Renal cortex interstitium (tissue), 11 donors: ENCODE measurements around the gene BLOC1S4. TPM values are rescaled to one million over a fixed set of nuclear protein-coding genes. Genes with fewer than 3 reads are reported as not detected.

Experiments
- DNase-seq, 11 donors: peaks; one replicate each; pipeline ENCODE4 v3.0.0-alpha.2; 2013; ENCODE audit warnings: low read depth in 9 of 11, low spot score in 4 of 11; ENCODE audit errors: extremely low read depth in 1 of 11
- polyA plus RNA-seq, 3 donors: library from polyadenylated mRNA; unstranded; fragments of 120-200 nt; gene quantifications; one replicate each; pipeline ENCODE4 v1.2.1, GENCODE V29; 2013; ENCODE audit not compliant: insufficient read length in 3 of 3

BLOC1S4 gene
- polyA plus RNA-seq, 3 donors = 11.6 to 13.7 (median 11.7) TPM

DNA sequence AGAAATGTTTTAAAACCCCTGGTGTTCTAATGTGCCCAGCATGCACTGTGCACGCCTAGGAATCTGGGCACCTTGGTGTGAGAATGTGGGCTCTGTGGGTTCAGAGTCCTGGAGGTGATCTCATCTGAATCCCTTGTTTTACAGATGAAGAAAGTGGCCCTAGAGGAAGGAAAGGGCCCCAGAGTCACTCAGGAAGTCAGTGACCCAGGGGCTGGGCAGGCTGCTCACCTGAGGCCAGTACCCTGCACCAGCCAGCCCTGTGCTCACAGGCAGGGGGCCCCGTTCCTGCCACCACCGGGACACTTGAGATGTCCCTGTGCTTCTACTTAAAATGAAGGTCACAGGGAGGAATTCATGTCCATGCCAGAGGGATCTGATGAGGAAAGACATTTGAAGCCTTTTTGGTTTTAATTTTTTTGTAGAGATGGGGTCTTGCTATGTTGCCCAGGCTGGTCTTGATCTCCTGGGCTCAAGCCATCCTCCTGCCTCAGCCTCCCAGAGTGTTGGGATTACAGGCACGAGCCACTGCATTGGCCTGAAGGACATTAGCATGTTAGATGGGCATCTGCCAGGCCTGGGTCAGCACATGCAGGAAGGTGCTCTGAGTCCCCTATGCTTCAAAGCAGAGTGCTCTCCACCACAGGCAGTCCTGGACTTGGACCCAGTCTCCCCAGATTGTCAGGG, 29.7 kb upstream of the BLOC1S4 start:
- no peak for DNase-seq

DNA sequence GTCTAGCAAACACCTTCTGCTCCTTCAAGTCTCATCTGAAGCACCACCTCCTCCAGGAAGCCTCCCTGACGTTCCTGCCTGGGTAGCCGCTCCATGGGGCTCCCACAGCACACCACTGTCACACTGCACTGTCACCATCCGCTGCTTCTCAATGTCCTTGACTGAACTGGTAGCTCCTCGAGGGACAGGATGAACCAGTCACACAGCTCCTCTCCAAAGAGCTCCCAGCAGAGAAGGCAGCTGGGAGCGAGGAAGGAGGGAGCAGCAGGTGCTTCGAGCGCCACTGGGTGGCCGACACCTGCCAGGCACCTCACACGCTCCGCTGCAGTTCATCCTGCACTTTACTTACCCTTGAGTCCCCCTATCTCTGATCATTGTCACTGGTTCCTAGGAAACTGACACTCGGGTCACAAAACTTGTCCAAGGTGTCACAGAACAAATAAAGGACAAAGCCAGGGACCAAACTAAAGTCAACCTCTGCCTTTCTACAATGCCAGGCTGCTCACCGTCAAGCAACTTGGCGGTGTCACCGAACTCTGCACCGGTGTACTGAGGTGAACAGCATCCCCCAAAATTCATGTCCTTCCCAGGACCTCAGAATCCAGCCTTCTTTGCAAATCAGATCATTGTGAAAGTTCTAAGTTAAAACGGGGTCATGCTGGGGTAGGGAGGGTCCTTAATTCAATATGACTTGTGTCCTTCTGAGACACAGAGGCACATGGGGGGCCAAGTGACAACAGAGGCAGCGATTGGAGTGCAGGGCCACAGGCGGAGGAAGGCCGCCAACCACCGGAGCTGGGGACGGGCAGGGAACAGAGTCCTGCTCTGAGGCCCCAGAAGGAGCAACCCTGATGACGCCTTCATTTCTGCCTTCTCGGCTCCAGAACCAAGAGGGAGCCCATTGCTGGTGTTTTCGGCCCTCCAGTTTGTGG, 27.8 kb upstream of the BLOC1S4 start:
- no peak for DNase-seq

DNA sequence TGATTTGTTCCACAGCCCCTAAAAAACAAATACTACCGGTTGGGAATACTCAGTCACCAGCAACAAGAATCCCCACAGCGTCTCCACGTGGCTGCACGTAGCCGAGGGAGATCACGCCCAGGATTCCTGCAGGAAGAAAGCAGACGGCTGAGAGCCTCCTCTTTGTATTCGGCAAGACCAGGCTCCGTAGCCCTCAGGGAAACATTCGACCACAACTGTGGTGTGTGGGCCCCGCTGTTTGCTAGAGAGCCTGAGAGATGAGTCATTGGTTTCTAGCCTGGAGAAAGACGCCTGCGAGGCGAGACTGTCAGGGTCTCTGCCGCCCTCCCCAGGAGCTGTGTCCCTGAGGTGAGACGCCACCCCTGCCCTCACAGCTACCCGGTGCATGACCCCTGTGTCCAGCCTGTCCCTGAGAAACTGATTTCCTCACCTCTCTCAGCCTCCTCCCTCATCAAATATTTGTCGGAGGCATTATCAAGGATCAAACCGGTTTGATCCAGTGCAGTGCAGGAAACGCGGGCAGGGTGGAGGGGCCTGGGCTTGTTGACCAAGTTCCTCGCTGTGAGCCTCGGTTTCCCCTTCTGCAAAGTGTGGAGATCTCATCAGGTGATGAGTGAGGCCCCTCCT, 27.0 kb upstream of the BLOC1S4 start:
- DNase-seq = no peak

DNA sequence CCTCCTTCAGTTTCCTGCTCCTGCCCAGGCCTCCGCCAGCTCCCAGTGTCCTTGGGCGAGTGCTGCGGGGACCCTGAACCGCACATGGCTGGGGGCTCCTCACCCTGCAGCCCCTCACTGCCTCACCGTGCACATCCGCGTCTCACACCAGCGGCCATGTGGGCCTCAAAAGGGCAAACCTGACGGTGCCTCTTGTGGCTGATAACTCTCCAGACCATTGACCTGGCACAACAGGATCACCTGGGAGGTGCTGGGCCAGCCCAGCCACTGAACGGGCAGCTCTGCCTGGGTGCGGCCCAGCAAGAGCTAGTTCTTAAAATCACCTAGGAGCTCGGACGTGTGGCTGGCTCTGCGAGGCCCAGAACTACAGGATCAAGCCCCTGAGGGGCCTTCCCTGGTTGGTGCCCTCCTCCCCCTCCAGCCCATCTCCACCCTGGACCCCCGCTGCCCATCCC, 26.4 kb upstream of the BLOC1S4 start:
- no peak for DNase-seq

DNA sequence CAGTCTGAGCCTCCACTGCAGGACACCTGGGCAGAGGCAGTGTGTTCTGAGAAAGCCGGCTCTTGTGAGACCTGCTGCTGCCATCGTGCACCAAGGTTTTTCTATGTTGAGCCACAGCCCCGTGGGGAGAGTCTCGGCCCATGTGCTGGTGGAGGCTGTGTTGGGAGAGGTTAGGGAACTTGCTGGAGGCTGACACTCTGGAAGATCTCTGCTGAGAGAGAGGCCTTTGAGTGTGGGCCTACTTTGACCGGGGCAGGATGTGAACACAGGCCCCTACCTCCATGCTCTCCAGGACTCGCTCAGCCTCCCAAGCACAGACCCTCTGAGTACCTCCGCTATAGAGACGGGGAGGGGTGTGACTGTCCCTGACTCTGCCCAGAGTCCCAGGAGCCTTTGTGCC, 23.6 kb upstream of the BLOC1S4 start:
- no peak for DNase-seq

DNA sequence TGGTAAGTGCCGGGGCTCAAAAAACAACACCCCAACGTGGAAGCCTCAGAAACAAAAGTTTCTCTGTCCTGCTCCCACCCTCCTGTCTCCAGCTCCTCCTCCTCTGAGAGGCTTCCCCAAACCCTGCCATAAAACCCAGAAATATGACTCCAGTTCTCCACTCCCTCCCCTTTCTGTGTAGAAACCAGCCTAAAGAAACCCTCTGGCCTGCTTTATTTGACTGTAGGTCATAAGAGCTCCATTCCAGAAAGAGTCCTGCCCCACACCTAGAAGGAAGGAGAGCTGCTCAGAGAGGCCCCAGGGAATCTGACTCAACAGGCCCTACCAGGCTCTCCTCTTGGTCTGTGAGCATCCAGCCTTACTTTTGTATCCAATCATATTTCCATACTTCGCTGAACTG, 23.2 kb upstream of the BLOC1S4 start:
- peak in 1 of 11 donors; percentile 34 for DNase-seq

DNA sequence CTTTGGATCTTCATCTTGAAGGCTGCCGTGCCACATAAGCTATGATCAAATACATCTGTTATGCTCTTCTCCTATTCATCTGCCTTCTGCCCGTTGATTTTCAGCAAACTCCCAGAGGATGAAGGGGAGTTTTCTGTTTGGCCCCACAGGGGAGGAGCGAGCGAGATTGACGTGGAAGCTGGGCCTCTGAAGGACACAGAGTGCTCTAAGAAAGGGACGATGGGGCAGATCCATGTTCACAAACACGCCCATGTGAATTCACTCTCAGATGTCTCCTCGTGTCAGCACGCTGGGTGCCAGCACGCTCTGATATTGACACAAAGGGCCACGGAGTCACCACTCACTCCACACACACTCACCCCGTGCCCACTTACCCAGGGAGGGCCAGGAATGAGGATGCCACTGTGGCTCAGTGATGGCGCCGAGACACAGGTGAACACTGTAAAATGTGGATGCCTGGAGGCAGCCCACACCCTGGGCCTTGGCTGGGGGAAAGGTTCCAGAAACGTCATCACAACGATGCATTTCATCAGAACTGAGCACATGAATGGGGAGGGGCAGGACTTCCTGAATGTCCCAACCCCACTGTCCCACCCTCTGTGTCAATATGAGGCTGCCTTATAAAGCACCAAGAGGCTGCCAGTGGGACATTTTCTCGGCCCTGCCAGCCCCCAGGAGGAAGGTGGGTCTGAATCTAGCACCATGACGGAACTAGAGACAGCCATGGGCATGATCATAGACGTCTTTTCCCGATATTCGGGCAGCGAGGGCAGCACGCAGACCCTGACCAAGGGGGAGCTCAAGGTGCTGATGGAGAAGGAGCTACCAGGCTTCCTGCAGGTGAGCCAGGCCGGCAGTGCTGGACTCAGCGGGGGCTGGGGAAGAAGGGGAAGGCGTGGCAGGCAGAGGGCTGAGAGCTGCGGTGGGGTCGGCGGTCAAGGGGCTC, 22.5 kb upstream of the BLOC1S4 start, which contains the start of gene S100P:
S100P (plus strand) TSS at position 648 of the 946 bp plus-strand sequence; CDS start at position 703, 55 bp downstream.
- no peak for DNase-seq

DNA sequence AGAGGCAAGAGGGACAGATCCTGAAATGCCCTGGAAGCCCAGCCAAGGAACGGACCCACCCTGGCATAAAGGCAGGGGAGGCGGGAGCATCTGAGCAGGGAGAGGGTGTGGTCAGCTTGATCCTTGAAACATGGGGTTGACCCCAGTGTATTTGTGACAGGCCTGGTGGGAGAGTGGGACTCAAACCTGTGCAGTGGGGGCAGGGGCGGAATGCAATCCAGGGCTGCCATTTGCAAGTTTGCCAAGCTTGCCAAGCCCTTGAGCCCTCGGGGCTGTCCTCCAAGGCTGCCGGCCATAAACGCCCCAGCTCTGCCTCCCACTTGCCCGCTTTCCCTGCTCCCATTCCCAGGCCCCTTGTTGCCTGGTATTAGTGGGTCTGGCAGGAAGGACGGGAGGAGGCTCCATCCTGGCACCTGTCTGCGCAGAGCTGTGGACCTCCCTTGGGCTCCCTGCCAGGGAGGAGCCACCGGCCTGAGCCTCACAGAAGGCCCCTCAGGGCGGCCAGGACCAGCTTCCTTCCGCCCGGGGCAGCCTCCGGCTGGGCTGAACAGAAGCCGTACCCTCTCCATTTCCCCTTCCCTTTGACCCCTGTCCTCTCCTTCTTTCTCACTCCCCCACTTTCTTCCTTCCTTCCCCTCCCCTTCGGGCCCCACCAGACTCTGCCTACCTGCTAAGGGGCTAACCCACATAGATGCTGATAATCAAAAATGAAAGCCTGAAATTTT, 21.6 kb upstream of the BLOC1S4 start:
- DNase-seq = no peak

DNA sequence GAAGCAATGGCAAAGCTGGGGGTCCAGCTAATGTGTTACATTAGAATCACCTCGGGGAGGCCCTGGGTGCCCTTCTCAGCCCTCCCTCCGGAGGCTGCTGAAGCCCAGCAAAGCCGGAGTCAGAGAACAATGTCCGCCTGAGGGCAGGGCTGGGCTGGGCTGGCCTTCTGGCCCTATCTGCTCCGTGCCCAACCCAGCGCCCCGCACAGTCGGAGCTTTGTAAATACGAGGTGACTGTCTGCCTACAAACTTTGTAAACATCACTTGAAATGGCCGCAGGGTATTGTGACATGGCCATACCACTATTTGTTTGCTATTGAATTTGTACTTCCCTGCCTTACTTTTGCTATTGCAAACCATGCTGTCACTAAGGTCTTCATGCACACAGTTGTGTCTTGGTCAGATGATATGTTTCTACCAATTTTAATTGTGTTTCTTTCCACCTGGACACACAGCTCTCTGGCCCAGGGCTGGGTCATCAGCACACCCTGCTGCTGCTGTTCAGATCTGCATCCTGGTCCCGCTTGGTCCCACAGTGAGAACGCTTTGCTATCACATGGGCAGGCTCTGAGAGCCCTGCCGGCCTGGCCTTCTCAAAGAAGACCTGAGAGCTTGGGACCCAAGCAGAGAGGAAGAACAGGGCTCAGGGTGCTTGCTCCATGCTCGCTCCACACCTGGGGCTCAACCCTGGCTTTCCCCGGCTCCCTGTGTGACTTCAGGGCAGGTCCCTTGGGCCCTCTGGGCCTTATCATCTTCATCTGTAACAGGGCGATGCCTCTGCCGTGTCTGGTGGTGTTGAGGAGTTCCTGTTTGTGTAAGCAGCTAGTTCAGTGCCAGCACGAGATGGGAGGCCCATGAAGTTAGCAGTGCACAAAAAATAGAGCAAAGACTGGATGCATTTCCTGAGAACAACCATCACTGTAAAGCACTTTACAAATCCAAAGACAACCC, 20.0 kb upstream of the BLOC1S4 start:
- no peak for DNase-seq

DNA sequence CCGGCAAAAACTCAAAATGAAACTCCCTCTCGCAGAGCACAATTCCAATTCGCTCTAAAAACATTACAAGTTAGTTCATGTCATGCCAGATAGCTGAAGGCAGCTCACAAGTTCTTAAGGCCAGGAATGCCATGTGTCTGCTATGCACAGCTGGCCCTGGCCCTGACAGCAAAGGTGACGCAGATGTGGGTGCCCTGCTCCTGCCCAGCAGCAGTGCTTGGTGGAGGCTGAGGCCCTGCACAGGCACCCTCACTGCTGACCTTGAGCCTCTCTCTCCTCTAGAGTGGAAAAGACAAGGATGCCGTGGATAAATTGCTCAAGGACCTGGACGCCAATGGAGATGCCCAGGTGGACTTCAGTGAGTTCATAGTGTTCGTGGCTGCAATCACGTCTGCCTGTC, 19.4 kb upstream of the BLOC1S4 start:
- DNase-seq = no peak

DNA sequence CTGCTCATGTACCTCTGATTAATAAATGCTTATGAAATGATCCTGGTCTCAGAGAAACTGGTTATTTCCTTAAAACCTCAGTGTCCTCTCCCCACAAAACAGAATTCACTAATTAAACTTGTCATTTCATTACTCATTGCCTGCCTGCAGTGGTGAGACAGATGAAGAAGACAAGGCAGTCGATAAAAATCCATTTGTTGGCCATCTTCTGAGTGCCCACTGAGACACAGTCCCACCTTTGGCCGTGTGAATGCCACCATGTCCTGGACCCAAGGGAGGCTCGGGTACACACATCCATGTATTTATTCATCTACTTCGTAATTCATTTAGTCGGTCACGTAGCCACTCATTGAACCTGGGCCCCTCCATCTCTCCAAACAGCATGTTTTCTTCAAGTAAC, 18.8 kb upstream of the BLOC1S4 start:
- no peak for DNase-seq

DNA sequence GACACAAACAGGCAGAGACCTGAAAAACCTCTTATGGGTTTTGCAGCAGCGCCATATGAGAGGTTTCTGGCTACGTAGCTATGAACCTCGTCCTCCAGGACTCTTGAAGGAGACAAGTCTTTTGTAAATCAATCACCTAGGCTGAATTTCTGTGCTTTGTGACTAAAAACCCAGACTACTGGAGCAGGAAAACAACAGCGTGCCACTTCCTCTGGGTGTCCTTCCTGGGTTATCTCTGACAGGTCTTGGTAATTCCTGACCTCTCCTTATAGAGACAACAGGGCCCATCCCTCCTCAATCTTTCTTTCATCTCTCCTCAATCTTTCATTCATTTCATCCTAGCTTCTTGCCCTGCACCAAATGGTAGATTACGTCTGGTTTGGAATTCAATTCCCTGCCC, 16.6 kb upstream of the BLOC1S4 start:
- DNase-seq = no peak

DNA sequence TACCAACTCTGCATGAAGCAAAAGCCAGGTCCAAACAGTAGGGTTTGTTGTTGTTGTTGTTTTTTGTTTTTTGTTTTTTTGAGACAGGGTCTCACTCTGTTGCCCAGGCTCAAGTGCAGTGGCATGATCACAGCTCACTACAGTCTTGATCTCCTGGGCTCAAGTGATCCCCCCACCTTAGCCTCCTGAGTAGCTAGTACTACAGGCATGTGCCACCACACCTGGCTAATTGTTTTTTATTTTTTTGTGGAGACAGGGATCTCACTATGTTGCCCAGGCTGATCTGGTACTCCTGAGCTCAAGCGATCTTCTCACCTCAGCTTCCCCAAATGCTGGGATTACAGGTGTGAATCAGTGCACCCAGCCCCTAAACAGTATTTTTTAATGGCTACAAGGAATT, 16.1 kb upstream of the BLOC1S4 start:
- no peak for DNase-seq

DNA sequence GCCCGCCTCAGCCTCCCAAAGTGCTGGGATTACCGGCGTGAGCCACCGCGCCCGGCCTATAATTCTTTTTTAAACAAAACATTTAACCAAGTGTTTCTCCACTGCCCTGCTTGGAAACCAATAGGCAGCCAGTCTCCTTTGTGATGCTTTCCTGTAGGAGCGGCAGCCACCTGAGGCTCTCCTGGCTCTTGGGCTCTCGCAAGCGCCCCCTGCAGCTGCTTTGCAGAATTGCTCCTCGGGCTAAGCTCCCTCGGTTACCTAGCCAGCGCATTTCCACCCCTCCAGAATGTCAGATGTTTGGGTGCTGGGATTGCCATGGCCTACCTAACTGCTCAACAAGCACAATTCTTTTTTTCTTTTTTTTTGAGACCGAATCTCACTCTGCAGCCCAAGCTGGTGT, 14.6 kb upstream of the BLOC1S4 start:
- DNase-seq = no peak

DNA sequence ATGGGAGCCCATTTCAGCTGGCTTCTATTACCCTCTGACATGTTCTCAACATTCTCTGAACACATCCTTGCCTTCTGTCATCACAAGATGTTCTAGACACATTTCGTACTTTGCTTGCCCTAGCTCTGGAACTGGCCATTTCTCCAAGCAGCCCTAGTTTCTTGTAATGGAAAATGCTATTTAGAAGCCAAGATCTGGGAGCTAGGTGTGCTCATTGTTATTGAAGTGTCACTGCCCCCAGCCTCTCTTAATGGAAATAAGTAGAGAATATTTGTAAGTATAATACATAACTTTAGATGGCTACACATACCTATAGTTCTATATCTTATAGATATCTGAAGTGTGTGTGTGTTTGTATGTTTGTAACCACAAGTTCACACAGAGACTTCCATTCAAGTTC, 13.2 kb upstream of the BLOC1S4 start:
- DNase-seq = no peak

DNA sequence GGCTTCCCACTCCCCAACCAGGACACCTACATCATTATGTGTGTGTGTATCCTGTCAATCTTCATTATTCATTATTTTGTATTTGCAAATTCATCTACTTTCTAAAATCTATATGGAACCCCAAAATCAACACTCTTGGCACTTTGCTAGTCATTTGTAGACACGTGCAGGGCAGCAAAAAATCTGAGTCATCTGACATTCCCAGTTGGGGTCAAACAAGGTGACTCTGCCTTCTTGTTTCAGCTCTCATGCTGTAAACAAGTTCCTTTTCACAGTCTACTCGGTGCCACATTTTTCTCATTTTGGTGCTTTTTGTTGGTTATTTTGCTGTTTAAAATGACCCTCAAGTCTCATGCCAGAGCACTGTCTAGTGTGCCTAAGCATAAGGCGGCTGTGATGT, 12.2 kb upstream of the BLOC1S4 start:
- DNase-seq = no peak

DNA sequence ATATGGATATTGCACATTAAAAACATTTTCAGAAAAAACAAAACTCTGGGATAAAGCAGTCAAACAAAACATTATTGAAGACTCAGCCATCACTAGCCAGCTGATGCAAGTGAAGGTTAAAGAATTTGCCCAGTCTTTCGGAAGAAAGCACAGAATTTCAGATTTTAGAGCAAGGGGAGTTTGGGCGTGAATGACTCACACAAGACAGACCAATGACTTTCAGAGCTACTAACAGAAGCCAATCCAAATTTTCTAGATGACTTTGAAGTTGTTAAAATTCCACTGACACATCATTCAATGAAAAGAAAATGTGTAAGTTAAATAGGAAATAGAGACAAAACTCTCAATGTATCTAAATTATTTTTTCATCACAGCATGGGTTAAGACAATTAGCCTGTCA, 10.3 kb upstream of the BLOC1S4 start:
- DNase-seq = no peak
